Measurements from ENCODE around the gene FEM1A. TPM values are rescaled to one million over a fixed set of nuclear protein-coding genes. Genes with fewer than 3 reads are reported as not detected.
"Not testable (repeated sequence)": the region's sequence is repeated elsewhere in the genome, so short reads cannot be mapped to it uniquely, and the experiment has no call there.

FEM1A gene
- total RNA-seq, 1 experiment from 2014 or later = 17.7 TPM

GRCh38 chr19:4781801-4782200 lies 9.7 kb upstream of the FEM1A start (continued):
- TF ChIP-seq RAD21 (IDR thresholded peaks at IDR 0.05; ENCODE audit: low read depth) (no peak), POLR2AphosphoS5 (IDR thresholded peaks at IDR 0.05; ENCODE audit: low read depth, low read length) (no peak), EGR1 (IDR thresholded peaks at IDR 0.05; ENCODE audit: low read depth) (no peak), SRF (IDR thresholded peaks at IDR 0.05; ENCODE audit: low read depth) (no peak), POLR2A (IDR thresholded peaks at IDR 0.05; ENCODE audit: borderline replicate concordance, extremely low read depth, insufficient read depth, insufficient read length) (no peak), EZH2phosphoT487 (IDR thresholded peaks at IDR 0.05; ENCODE audit: borderline replicate concordance) (no peak), SIN3A (IDR thresholded peaks at IDR 0.05; ENCODE audit: low read depth) (no peak), ELF1 (IDR thresholded peaks at IDR 0.05; ENCODE audit: borderline replicate concordance, low read depth) (no peak), SP1 (IDR thresholded peaks at IDR 0.05; ENCODE audit: low read depth) (no peak)
- TF ChIP-seq, protein P1, sequence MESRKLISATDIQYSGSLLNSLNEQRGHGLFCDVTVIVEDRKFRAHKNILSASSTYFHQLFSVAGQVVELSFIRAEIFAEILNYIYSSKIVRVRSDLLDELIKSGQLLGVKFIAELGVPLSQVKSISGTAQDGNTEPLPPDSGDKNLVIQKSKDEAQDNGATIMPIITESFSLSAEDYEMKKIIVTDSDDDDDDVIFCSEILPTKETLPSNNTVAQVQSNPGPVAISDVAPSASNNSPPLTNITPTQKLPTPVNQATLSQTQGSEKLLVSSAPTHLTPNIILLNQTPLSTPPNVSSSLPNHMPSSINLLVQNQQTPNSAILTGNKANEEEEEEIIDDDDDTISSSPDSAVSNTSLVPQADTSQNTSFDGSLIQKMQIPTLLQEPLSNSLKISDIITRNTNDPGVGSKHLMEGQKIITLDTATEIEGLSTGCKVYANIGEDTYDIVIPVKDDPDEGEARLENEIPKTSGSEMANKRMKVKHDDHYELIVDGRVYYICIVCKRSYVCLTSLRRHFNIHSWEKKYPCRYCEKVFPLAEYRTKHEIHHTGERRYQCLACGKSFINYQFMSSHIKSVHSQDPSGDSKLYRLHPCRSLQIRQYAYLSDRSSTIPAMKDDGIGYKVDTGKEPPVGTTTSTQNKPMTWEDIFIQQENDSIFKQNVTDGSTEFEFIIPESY (IDR thresholded peaks at IDR 0.05; ENCODE audit: extremely low read depth, insufficient replicate concordance, low read length) = no peak

- H4K20me1 ChIP-seq (ENCODE audit: insufficient read depth); CTCF ChIA-PET; H2AFZ ChIP-seq (ENCODE audit: low read depth, low read length, poor library complexity, severe bottlenecking); H3K4me2 ChIP-seq (ENCODE audit: low read length); DNase-seq (ENCODE audit: low read depth, low spot score); H3K27ac ChIP-seq (ENCODE audit: low read depth, low read length); BruUV-seq (replicated peaks); H3K9me3 ChIP-seq (ENCODE audit: control insufficient read depth in 1 of 2, insufficient read depth in 1 of 2, low read depth in 1 of 2, low read length in 2 of 2); H3K36me3 ChIP-seq (ENCODE audit: control insufficient read depth in 1 of 2, insufficient read depth in 2 of 2, low read length in 2 of 2); H3K4me3 ChIP-seq (replicated peaks in 1 of 2; ENCODE audit: low read depth in 1 of 2, low read length in 2 of 2); H3K9me2 ChIP-seq (ENCODE audit: insufficient read depth); POLR2A ChIA-PET; intact Hi-C loops (cut with micrococcal nuclease); H3K27me3 ChIP-seq (ENCODE audit: insufficient read depth, low read length); H3K79me2 ChIP-seq (ENCODE audit: insufficient read depth, low read length); H3K9ac ChIP-seq (ENCODE audit: low read length); ATAC-seq: not testable (repeated sequence)
- H3K4me1 ChIP-seq (ENCODE audit: control insufficient read depth in 1 of 2, insufficient read depth in 2 of 2, low read length in 2 of 2) = peaks cover 10 to 12% of the 10 kb centered on the region in 2 experiments
- RAD21 ChIA-PET (ENCODE audit: low non-redundant PET in 1 of 2, low total read pairs in 2 of 2, uncharacterized antibody in 2 of 2, unreplicated experiment in 2 of 2) = interaction anchor here in 1 of 2 experiments (0.6 kb wide), 1 partner anchor 8 kb away, joined by 3 read pairs; no protein-coding TSS in a partner anchor
These were observed 5.0 kb upstream of the FEM1A start for GRCh38 chr19:4786412-4787016.
